Measurements from ENCODE around the gene SOBP. TPM values are rescaled to one million over a fixed set of nuclear protein-coding genes. Genes with fewer than 3 reads are reported as not detected.

SOBP gene
- polyA plus RNA-seq, 2 of the 4 experiments (the other 2 are of a cell fraction), result 0.18 to 0.53 TPM

GRCh38 chr6:107611094-107611810, 121.3 kb downstream of the SOBP start:
- POLR2A ChIA-PET, result no interaction called here
- CTCF ChIA-PET, result no interaction called here
- H3K4me1 ChIP-seq, result no peaks in the 10 kb centered on the region
- no peak overlapping the region for H3K4me2 ChIP-seq
- H3K9me3 ChIP-seq, result no peaks in the 10 kb centered on the region
- H3K4me3 ChIP-seq, result no peak overlapping the region
- TF ChIP-seq JUN (IDR thresholded peaks at IDR 0.05) (no peak), TFCP2L1 (CRISPR knock-in tag; IDR thresholded peaks at IDR 0.05) (no peak), FOXS1 (CRISPR knock-in tag; IDR thresholded peaks at IDR 0.05) (no peak), SMC3 (IDR thresholded peaks at IDR 0.05) (no peak), KDM5A (IDR thresholded peaks at IDR 0.05) (no peak), JUNB (IDR thresholded peaks at IDR 0.05) (no peak), CHD2 (IDR thresholded peaks at IDR 0.05; ENCODE audit: low read length, partially characterized antibody) (no peak), HEYL (CRISPR knock-in tag; IDR thresholded peaks at IDR 0.05) (no peak), ATOH8 (CRISPR knock-in tag; IDR thresholded peaks at IDR 0.05; ENCODE audit: low read depth) (no peak), POLR2A (IDR thresholded peaks at IDR 0.05; ENCODE audit: low read length) (no peak)
- TF ChIP-seq, protein P1, sequence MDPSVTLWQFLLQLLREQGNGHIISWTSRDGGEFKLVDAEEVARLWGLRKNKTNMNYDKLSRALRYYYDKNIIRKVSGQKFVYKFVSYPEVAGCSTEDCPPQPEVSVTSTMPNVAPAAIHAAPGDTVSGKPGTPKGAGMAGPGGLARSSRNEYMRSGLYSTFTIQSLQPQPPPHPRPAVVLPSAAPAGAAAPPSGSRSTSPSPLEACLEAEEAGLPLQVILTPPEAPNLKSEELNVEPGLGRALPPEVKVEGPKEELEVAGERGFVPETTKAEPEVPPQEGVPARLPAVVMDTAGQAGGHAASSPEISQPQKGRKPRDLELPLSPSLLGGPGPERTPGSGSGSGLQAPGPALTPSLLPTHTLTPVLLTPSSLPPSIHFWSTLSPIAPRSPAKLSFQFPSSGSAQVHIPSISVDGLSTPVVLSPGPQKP (IDR thresholded peaks at IDR 0.05; ENCODE audit: low read depth, low read length), result no peak
- no peak for ATAC-seq
- no peak for FAIRE-seq
- 82% methylated on average over 11 of the region's 11 CpGs for WGBS (ENCODE audit: missing lambda C conversion rate)
- DNase-seq (ENCODE audit: low read depth in 1 of 2, low spot score in 1 of 2), result no peak
- no peak overlapping the region for H3K27ac ChIP-seq

GRCh38 chr6:107612762-107613415, 123.0 kb downstream of the SOBP start:
- no peak for FAIRE-seq
- H3K4me2 ChIP-seq, result no peak overlapping the region
- TF ChIP-seq FOXS1 (CRISPR knock-in tag; IDR thresholded peaks at IDR 0.05), result no peak
- no peak for TF ChIP-seq HEYL (CRISPR knock-in tag; IDR thresholded peaks at IDR 0.05)
- TF ChIP-seq TP53 (CRISPR knock-in tag; IDR thresholded peaks at IDR 0.05), result no peak
- no peak for TF ChIP-seq CHD4 (IDR thresholded peaks at IDR 0.05; ENCODE audit: borderline replicate concordance)
- TF ChIP-seq BCL3 (IDR thresholded peaks at IDR 0.05), result no peak
- no peak for TF ChIP-seq HOXB13 (CRISPR knock-in tag; IDR thresholded peaks at IDR 0.05; ENCODE audit: low read depth)
- TF ChIP-seq KDM1A (IDR thresholded peaks at IDR 0.05; ENCODE audit: low read depth), result no peak
- no peak for TF ChIP-seq MYC (IDR thresholded peaks at IDR 0.05; ENCODE audit: borderline replicate concordance, low read length)
- no peak for TF ChIP-seq BHLHE40 (IDR thresholded peaks at IDR 0.05; ENCODE audit: low read depth, low read length)
- TF ChIP-seq CBX2 (IDR thresholded peaks at IDR 0.05; ENCODE audit: borderline replicate concordance, low read depth), result no peak
- TF ChIP-seq POLR2AphosphoS2 (conservative IDR thresholded peaks at IDR 0.05; ENCODE audit: low read length), result no peak
- TF ChIP-seq, protein P1 (IDR thresholded peaks at IDR 0.05; ENCODE audit: low read depth, low read length), result no peak
- no peak for TF ChIP-seq CBX8 (IDR thresholded peaks at IDR 0.05)
- no peak for TF ChIP-seq NFE2L2 (conservative IDR thresholded peaks at IDR 0.05; ENCODE audit: low read length)
- no peak for TF ChIP-seq CEBPB (IDR thresholded peaks at IDR 0.05)
- no peak overlapping the region for H3K27ac ChIP-seq
- no peak for ATAC-seq
- H3K4me3 ChIP-seq, result no peak overlapping the region
- ChIA-PET POLR2A (no interaction called here), CTCF (interaction anchor here (1.5 kb wide), 1 partner anchor 31 kb away, joined by 3 read pairs; no protein-coding TSS in a partner anchor)
- DNase-seq (ENCODE audit: low read depth in 1 of 2, low spot score in 1 of 2), result no peak
- H3K9me3 ChIP-seq, result no peaks in the 10 kb centered on the region
- 45% methylated on average over 3 of the region's 3 CpGs for WGBS (ENCODE audit: missing lambda C conversion rate)
- H3K4me1 ChIP-seq, result no peaks in the 10 kb centered on the region

Data from A549 (cell line).